Measurements from ENCODE around the gene IGFN1. TPM values are rescaled to one million over a fixed set of nuclear protein-coding genes. Genes with fewer than 3 reads are reported as not detected.

The IGFN1 gene
- total and polyA plus RNA-seq, 2 of the 8 experiments (the other 6 are each of a cell fraction or from before 2014, with no cell fraction given): not detected

DNA sequence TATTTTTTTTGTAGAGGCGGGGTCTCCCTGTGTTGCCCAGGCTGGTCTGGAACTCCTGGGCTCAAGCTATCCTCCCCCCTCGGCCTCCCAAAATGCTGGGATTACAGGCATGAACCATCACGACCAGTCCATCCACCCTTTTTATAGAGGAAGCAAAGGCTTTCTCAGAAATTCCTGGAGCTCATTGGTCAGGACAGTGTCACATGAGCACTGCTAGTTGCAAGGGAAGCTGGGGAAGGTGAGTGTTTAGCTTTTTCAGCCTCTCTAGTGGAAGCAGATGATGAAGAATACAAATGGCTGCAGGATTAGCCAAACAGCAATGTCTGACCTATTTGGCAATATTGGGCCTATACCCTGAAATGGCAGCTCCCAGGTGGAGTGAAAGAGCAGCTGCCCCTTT lies 8.0 kb downstream of the IGFN1 start:
- H3K36me3 ChIP-seq (ENCODE audit: control insufficient read depth in 2 of 4, insufficient read depth in 4 of 4, low read length in 3 of 4): no peaks in the 10 kb centered on the region
- no peaks in the 10 kb centered on the region for H3K23me2 ChIP-seq (ENCODE audit: low read depth, low read length)
- H2AK5ac ChIP-seq (ENCODE audit: low read depth, low read length): no peak overlapping the region
- H3K23ac ChIP-seq (ENCODE audit: insufficient read length): no peak overlapping the region
- H2BK15ac ChIP-seq (ENCODE audit: low read length): no peak overlapping the region
- no peaks in the 10 kb centered on the region for H3K9me3 ChIP-seq (ENCODE audit: insufficient read depth in 2 of 2, low read depth in 1 of 2, low read length in 1 of 2)
- H3K27ac ChIP-seq (ENCODE audit: low read depth, low read length): no peak overlapping the region
- H3K27me3 ChIP-seq (replicated peaks in 1 of 4; ENCODE audit: control insufficient read depth in 3 of 4, extremely low read depth in 1 of 4, insufficient read depth in 3 of 4, low read length in 3 of 4): no peaks in the 10 kb centered on the region
- no peak overlapping the region for H3K4ac ChIP-seq (replicated peaks; ENCODE audit: insufficient read length, low read depth, low read length)
- H2BK5ac ChIP-seq (ENCODE audit: low read depth, low read length): no peak overlapping the region
- no peak overlapping the region for H2BK120ac ChIP-seq (replicated peaks; ENCODE audit: low read depth, low read length)
- no peak overlapping the region for H4K8ac ChIP-seq (ENCODE audit: extremely low read depth, insufficient read depth, low read length)
- no peak overlapping the region for H4K5ac ChIP-seq (ENCODE audit: insufficient read length, low read depth, low read length)
- H3K18ac ChIP-seq (ENCODE audit: extremely low read depth, low read length): no peak overlapping the region
- CTCF ChIA-PET (ENCODE audit: partially characterized antibody): interaction anchor here (0.6 to 1.6 kb wide), 5 partner anchors 16 to 670 kb away, joined by 3 to 12 read pairs (median 3); no protein-coding TSS in a partner anchor
- no peak for DNase-seq (ENCODE audit: low read depth in 1 of 2, low spot score in 2 of 2)
- H4K91ac ChIP-seq (replicated peaks; ENCODE audit: insufficient read length, low read length): no peak overlapping the region
- no peak overlapping the region for H3K9ac ChIP-seq (replicated peaks in 1 of 4; ENCODE audit: extremely low read depth in 1 of 4, low read depth in 3 of 4, low read length in 3 of 4)
- no peak for FAIRE-seq
- no peaks in the 10 kb centered on the region for H3K79me2 ChIP-seq (ENCODE audit: control insufficient read depth in 1 of 2, insufficient read depth in 2 of 2, low read length in 2 of 2)
- H3K56ac ChIP-seq (replicated peaks; ENCODE audit: insufficient read length, low read depth, low read length): no peak overlapping the region
- no peak overlapping the region for H2BK20ac ChIP-seq (ENCODE audit: low read length)
- H3K4me3 ChIP-seq (ENCODE audit: extremely low read depth in 1 of 4, insufficient read depth in 2 of 4, low read depth in 3 of 4, low read length in 4 of 4): no peak overlapping the region
- H3K14ac ChIP-seq (ENCODE audit: insufficient read length): no peak overlapping the region
- H3K4me1 ChIP-seq (replicated peaks in 1 of 4; ENCODE audit: control insufficient read depth in 3 of 4, insufficient read depth in 4 of 4, low read length in 3 of 4): no peaks in the 10 kb centered on the region
- WGBS, 2 experiments (ENCODE audit: extremely low coverage in 1 of 2, insufficient coverage in 1 of 2, insufficient read length in 1 of 2, insufficient replicate concordance in 2 of 2, low coverage in 1 of 2, low lambda C conversion rate in 2 of 2, missing lambda C conversion rate in 1 of 2): 70% methylated on average over 3 of the region's 3 CpGs; no CpG with 5 or more reads in 1 of the 2 experiments
- no peak overlapping the region for H2BK12ac ChIP-seq (ENCODE audit: low read depth, low read length)
- H2AFZ ChIP-seq (ENCODE audit: low read length): no peak overlapping the region
- H3K4me2 ChIP-seq (ENCODE audit: insufficient read depth in 1 of 2, low read depth in 2 of 2, low read length in 2 of 2): no peak overlapping the region
- H4K20me1 ChIP-seq (replicated peaks in 1 of 2; ENCODE audit: control insufficient read depth in 1 of 2, insufficient read depth in 2 of 2, low read length in 2 of 2): no peaks in the 10 kb centered on the region
- H3K79me1 ChIP-seq (ENCODE audit: low read depth, low read length): no peaks in the 10 kb centered on the region
- POLR2A ChIA-PET (ENCODE audit: partially characterized antibody): no interaction called here
- TF ChIP-seq TBP (IDR thresholded peaks at IDR 0.05; ENCODE audit: low read depth, low read length) (no peak), SUZ12 (IDR thresholded peaks at IDR 0.05; ENCODE audit: low read length) (no peak), GABPA (IDR thresholded peaks at IDR 0.05; ENCODE audit: borderline replicate concordance, insufficient read depth, low read length) (no peak), CBX5 (IDR thresholded peaks at IDR 0.05; ENCODE audit: low read depth, low read length) (no peak), POLR2AphosphoS5 (IDR thresholded peaks at IDR 0.05; ENCODE audit: low read depth, low read length) (no peak), POLR2A (IDR thresholded peaks at IDR 0.05; ENCODE audit: control extremely low read depth in 1 of 2, low read depth in 2 of 2, low read length in 2 of 2) (no peak), TAF1 (IDR thresholded peaks at IDR 0.05; ENCODE audit: low read depth, low read length) (no peak)
- TF ChIP-seq, protein P1, sequence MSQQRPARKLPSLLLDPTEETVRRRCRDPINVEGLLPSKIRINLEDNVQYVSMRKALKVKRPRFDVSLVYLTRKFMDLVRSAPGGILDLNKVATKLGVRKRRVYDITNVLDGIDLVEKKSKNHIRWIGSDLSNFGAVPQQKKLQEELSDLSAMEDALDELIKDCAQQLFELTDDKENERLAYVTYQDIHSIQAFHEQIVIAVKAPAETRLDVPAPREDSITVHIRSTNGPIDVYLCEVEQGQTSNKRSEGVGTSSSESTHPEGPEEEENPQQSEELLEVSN (IDR thresholded peaks at IDR 0.05): no peak

Data from H1 (cell line).